ENCODE results near the gene TGFBI.
"Not testable (repeated sequence)": the region's sequence is repeated elsewhere in the genome, so short reads cannot be mapped to it uniquely, and the experiment has no call there.

The TGFBI gene

GRCh38 chr5:136028090-136028489, 698 bp upstream of the TGFBI start:
- DNase-seq: no peak

GRCh38 chr5:136030252-136030651, 1.5 kb downstream of the TGFBI start:
- DNase-seq: no peak

GRCh38 chr5:136030956-136031611, 2.3 kb downstream of the TGFBI start:
- DNase-seq: no peak

GRCh38 chr5:136031711-136032110, 2.9 kb downstream of the TGFBI start:
- no peak for DNase-seq

- DNase-seq: no peak
These were observed 3.8 kb downstream of the TGFBI start for GRCh38 chr5:136032564-136032963.

GRCh38 chr5:136033234-136033633, 4.4 kb downstream of the TGFBI start:
- no peak for DNase-seq

GRCh38 chr5:136033848-136034247, 5.1 kb downstream of the TGFBI start:
- no peak for DNase-seq

- no peak for DNase-seq
These were observed 5.7 kb downstream of the TGFBI start for GRCh38 chr5:136034492-136034891.

- DNase-seq: no peak
These were observed 6.2 kb downstream of the TGFBI start for GRCh38 chr5:136034984-136035383.

GRCh38 chr5:136035837-136036236, 7.0 kb downstream of the TGFBI start:
- no peak for DNase-seq

- no peak for DNase-seq
These were observed 7.6 kb downstream of the TGFBI start for GRCh38 chr5:136036293-136036911.

GRCh38 chr5:136037001-136037705, 8.4 kb downstream of the TGFBI start:
- DNase-seq: no peak

- no peak for DNase-seq
These were observed 9.8 kb downstream of the TGFBI start for GRCh38 chr5:136038635-136039034.

GRCh38 chr5:136039202-136039601, 10.4 kb downstream of the TGFBI start:
- no peak for DNase-seq

GRCh38 chr5:136040746-136041415, 12.1 kb downstream of the TGFBI start:
- DNase-seq: no peak

GRCh38 chr5:136042156-136042555, 13.4 kb downstream of the TGFBI start:
- no peak for DNase-seq

- DNase-seq: no peak
These were observed 13.9 kb downstream of the TGFBI start for GRCh38 chr5:136042665-136043121.

GRCh38 chr5:136043551-136043950, 14.8 kb downstream of the TGFBI start:
- no peak for DNase-seq

GRCh38 chr5:136043968-136044610, 15.3 kb downstream of the TGFBI start:
- DNase-seq: no peak

- DNase-seq: not testable (repeated sequence)
These were observed 16.2 kb downstream of the TGFBI start for GRCh38 chr5:136045026-136045425.

- no peak for DNase-seq
These were observed 17.5 kb downstream of the TGFBI start for GRCh38 chr5:136046246-136046645.

- no peak for DNase-seq
These were observed 19.1 kb downstream of the TGFBI start for GRCh38 chr5:136047858-136048257.

- DNase-seq: no peak
These were observed 20.2 kb downstream of the TGFBI start for GRCh38 chr5:136048966-136049365.

All from stimulated activated CD4-positive, alpha-beta T cell treated with anti-CD3 and anti-CD28 coated beads, Interleukin-4, amount 100 ng/mL, for 1 hour (primary cell).